ENCODE measurements around the gene ZIC5. TPM values are rescaled to one million over a fixed set of nuclear protein-coding genes. Genes with fewer than 3 reads are reported as not detected.

The ZIC5 gene
- total RNA-seq, 1 donor from 2014 or later = 1.6 TPM

Other genes starting within 250 kb of the ZIC5 start
- 2.4 TPM for gene ZIC2, start 10.0 kb upstream of the ZIC5 start, total RNA-seq
- gene PCCA, start 117.3 kb upstream of the ZIC5 start, total RNA-seq = 413 TPM